ENCODE data around the gene PVR. TPM values are rescaled to one million over a fixed set of nuclear protein-coding genes. Genes with fewer than 3 reads are reported as not detected.

Gene PVR
- total and polyA plus RNA-seq, 4 donors, result 11.4 to 49.0 (median 32.1) TPM

- H3K4me1 ChIP-seq (ENCODE audit: control insufficient read depth in 4 of 4, insufficient read depth in 4 of 4, low read length in 3 of 4), result peaks cover 12 to 31% (median 23%) of the 10 kb centered on the region in 4 donors
These were observed 44.2 kb downstream of the PVR start for GRCh38 chr19:44687888-44688287.

More at GRCh38 chr19:44687888-44688287, 44.2 kb downstream of the PVR start:
- Histone ChIP-seq H3K27me3 (ENCODE audit: control insufficient read depth in 4 of 4, insufficient read depth in 4 of 4, low read length in 3 of 4) (no peaks in the 10 kb centered on the region), H3K36me3 (ENCODE audit: control insufficient read depth in 4 of 4, insufficient read depth in 3 of 4, low read depth in 1 of 4, low read length in 3 of 4) (peaks cover 0 to 2% (median under 1%) of the 10 kb centered on the region in 4 donors), H3K9ac (ENCODE audit: low read depth in 1 of 2, low read length in 2 of 2) (no peak overlapping the region), H3K27ac (ENCODE audit: low read depth in 1 of 2, low read length in 2 of 2) (no peak overlapping the region), H3K9me3 (ENCODE audit: control insufficient read depth in 4 of 4, low read length in 3 of 4) (no peaks in the 10 kb centered on the region), H3K4me3 (ENCODE audit: low read depth in 1 of 3, low read length in 3 of 3) (no peak overlapping the region)
- DNase-seq (ENCODE audit: low spot score), result no peak
- WGBS, result 91% methylated on average over 7 of the region's 7 CpGs
- TF ChIP-seq FOXA2 (IDR thresholded peaks at IDR 0.05), result no peak
- TF ChIP-seq NR2F2 (IDR thresholded peaks at IDR 0.05), result no peak
- TF ChIP-seq GABPA (IDR thresholded peaks at IDR 0.05 in 1 of 2, conservative IDR thresholded peaks at IDR 0.05 in 1 of 2), result no peak
- TF ChIP-seq REST (IDR thresholded peaks at IDR 0.05), result no peak
- no peak for TF ChIP-seq HNF4A (conservative IDR thresholded peaks at IDR 0.05)
- TF ChIP-seq CTCF (IDR thresholded peaks at IDR 0.05; ENCODE audit: low read depth, low read length, missing input control), result no peak
- TF ChIP-seq EGR1 (IDR thresholded peaks at IDR 0.05; ENCODE audit: low read depth in 2 of 2), result no peak
- no peak for TF ChIP-seq MAX (IDR thresholded peaks at IDR 0.05)
- TF ChIP-seq ZBTB33 (IDR thresholded peaks at IDR 0.05), result no peak
- TF ChIP-seq TAF1 (conservative IDR thresholded peaks at IDR 0.05), result no peak
- no peak for TF ChIP-seq HNF4G (IDR thresholded peaks at IDR 0.05)
- no peak for TF ChIP-seq SP1 (IDR thresholded peaks at IDR 0.05)
- no peak for TF ChIP-seq FOXA1 (IDR thresholded peaks at IDR 0.05)
- no peak for TF ChIP-seq YY1 (IDR thresholded peaks at IDR 0.05)
- no peak for TF ChIP-seq RXRA (IDR thresholded peaks at IDR 0.05)
- TF ChIP-seq ATF3 (IDR thresholded peaks at IDR 0.05), result no peak
- no peak for TF ChIP-seq RAD21 (IDR thresholded peaks at IDR 0.05)
- no peak for TF ChIP-seq JUND (IDR thresholded peaks at IDR 0.05)

Measured in liver (tissue), 9 donors.